ENCODE results near the gene CT55. TPM values are rescaled to one million over a fixed set of nuclear protein-coding genes. Genes with fewer than 3 reads are reported as not detected.

Gene CT55
- total RNA-seq, 1 experiment from 2014 or later = not detected

- intact Hi-C loops (cut with micrococcal nuclease; ENCODE audit: unreplicated experiment) = loop anchor here (5.0 kb wide), 1 partner anchor 80 kb away; no protein-coding TSS in a partner anchor
- CTCF ChIA-PET = no interaction called here
- no TSS peak for BruUV-seq (replicated peaks)
Observed at GRCh38 chrX:135191838-135192237, 20.6 kb upstream of the CT55 start.

DNA sequence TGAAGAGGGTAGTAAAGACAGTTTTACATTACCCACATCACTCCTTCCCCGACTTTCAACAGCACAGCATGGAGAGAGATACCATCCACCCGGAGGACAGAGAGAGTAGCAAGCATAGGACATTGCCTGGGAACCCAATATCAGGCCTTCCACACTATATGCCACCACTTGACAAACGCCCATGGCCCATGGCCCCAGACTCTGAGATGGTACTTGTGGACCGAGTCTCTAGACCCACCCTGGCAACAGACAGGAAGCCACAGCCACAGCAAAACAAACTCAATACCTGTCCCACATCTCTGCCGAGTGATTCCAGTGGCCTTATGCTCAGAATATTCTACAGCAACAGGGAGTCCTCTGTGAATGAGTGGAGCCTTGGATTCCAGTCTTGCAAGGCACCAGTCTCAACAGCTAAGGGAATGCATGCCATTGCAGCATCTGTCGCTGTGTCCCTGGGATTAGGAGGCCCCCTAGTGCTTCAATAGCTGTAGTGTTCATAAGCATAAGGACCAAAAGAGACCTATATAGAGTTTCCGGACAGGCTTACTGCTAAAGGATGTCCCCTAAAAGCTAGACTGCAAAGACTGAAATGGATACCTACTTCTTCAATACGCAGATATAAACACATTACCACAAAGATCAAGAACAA lies 14.7 kb upstream of the CT55 start:
- no peak for TF ChIP-seq EZH2 (IDR thresholded peaks at IDR 0.05; ENCODE audit: borderline replicate concordance, low read depth, low read length, poor library complexity, severe bottlenecking)
- TF ChIP-seq CTCF (conservative IDR thresholded peaks at IDR 0.05; ENCODE audit: low read depth, low read length) = peak; percentile 64
- Histone ChIP-seq H3K27ac (ENCODE audit: low read depth, low read length, poor library complexity, severe bottlenecking) (no peak overlapping the region), H3K4me3 (ENCODE audit: low read depth, low read length, poor library complexity, severe bottlenecking) (no peak overlapping the region), H3K36me3 (ENCODE audit: insufficient read depth, low read length, poor library complexity, severe bottlenecking) (no peaks in the 10 kb centered on the region), H3K9me3 (ENCODE audit: low read depth, low read length, poor library complexity, severe bottlenecking) (no peaks in the 10 kb centered on the region), H3K27me3 (replicated peaks; ENCODE audit: insufficient read depth, low read depth, low read length, poor library complexity) (peaks cover 20% of the 10 kb centered on the region), H3K4me1 (ENCODE audit: insufficient read depth, low read length, poor library complexity, severe bottlenecking) (no peaks in the 10 kb centered on the region)
- intact Hi-C loops (cut with micrococcal nuclease; ENCODE audit: unreplicated experiment) = no loop called here
- DNase-seq (ENCODE audit: low spot score) = peak; percentile 80
- no TSS peak for BruUV-seq (replicated peaks)
- ChIA-PET CTCF (interaction anchor here (0.6 to 1.1 kb wide), 4 partner anchors 12 to 294 kb away, joined by 3 to 6 read pairs (median 3); no protein-coding TSS in a partner anchor), POLR2A (ENCODE audit: low non-redundant PET) (no interaction called here)

More at GRCh38 chrX:135191838-135192237, 20.6 kb upstream of the CT55 start:
- DNase-seq (ENCODE audit: low spot score) = no peak
- H3K36me3 ChIP-seq (ENCODE audit: insufficient read depth, low read length, poor library complexity, severe bottlenecking) = no peaks in the 10 kb centered on the region
- no peak overlapping the region for H3K4me3 ChIP-seq (ENCODE audit: low read depth, low read length, poor library complexity, severe bottlenecking)
- no peaks in the 10 kb centered on the region for H3K4me1 ChIP-seq (ENCODE audit: insufficient read depth, low read length, poor library complexity, severe bottlenecking)
- peaks cover 13% of the 10 kb centered on the region for H3K27me3 ChIP-seq (replicated peaks; ENCODE audit: insufficient read depth, low read depth, low read length, poor library complexity)
- no peak overlapping the region for H3K27ac ChIP-seq (ENCODE audit: low read depth, low read length, poor library complexity, severe bottlenecking)
- no peak for TF ChIP-seq EZH2 (IDR thresholded peaks at IDR 0.05; ENCODE audit: borderline replicate concordance, low read depth, low read length, poor library complexity, severe bottlenecking)
- no peak for TF ChIP-seq CTCF (conservative IDR thresholded peaks at IDR 0.05; ENCODE audit: low read depth, low read length)
- no peaks in the 10 kb centered on the region for H3K9me3 ChIP-seq (ENCODE audit: low read depth, low read length, poor library complexity, severe bottlenecking)
- POLR2A ChIA-PET (ENCODE audit: low non-redundant PET) = no interaction called here

GRCh38 chrX:135178636-135179035 lies 7.4 kb upstream of the CT55 start:
- Histone ChIP-seq H3K27ac (ENCODE audit: low read depth, low read length, poor library complexity, severe bottlenecking) (no peak overlapping the region), H3K27me3 (replicated peaks; ENCODE audit: insufficient read depth, low read depth, low read length, poor library complexity) (no peaks in the 10 kb centered on the region), H3K4me1 (ENCODE audit: insufficient read depth, low read length, poor library complexity, severe bottlenecking) (no peaks in the 10 kb centered on the region), H3K9me3 (ENCODE audit: low read depth, low read length, poor library complexity, severe bottlenecking) (no peaks in the 10 kb centered on the region), H3K36me3 (ENCODE audit: insufficient read depth, low read length, poor library complexity, severe bottlenecking) (no peaks in the 10 kb centered on the region), H3K4me3 (ENCODE audit: low read depth, low read length, poor library complexity, severe bottlenecking) (no peak overlapping the region)
- TF ChIP-seq CTCF (conservative IDR thresholded peaks at IDR 0.05; ENCODE audit: low read depth, low read length) (no peak), EZH2 (IDR thresholded peaks at IDR 0.05; ENCODE audit: borderline replicate concordance, low read depth, low read length, poor library complexity, severe bottlenecking) (no peak)
- ChIA-PET POLR2A (ENCODE audit: low non-redundant PET) (no interaction called here), CTCF (no interaction called here)
- intact Hi-C loops (cut with micrococcal nuclease; ENCODE audit: unreplicated experiment) = no loop called here
- no peak for DNase-seq (ENCODE audit: low spot score)
- BruUV-seq (replicated peaks) = no TSS peak
